PC-9 (cell line): ENCODE results near the gene PPP1R1C. TPM values are rescaled to one million over a fixed set of nuclear protein-coding genes. Genes with fewer than 3 reads are reported as not detected.

ENCODE experiments used
- BruUV-seq: library from RNA; stranded (reverse); fragments of 400-500 nt; replicated peaks from 2 replicates; lab custom pipeline; 2021; lab: Mats Ljungman, UMichigan
- CTCF ChIA-PET: fragments of 300-600 bp; sonication (Branson Sonifier 250); formaldehyde crosslinking; loops from one replicate; lab custom pipeline; 2022; ENCODE audit warnings: antibody characterized with exemption; lab: Charles Lee
- POLR2A ChIA-PET: fragments of 300-600 bp; sonication (Branson Sonifier 250); formaldehyde crosslinking; loops from one replicate; lab custom pipeline; 2022; ENCODE audit warnings: antibody characterized with exemption; ENCODE audit not compliant: unreplicated experiment; lab: Charles Lee
- DNase-seq, 2 experiments: peaks; one replicate each; pipeline versions ENCODE4 v3.0.0 to v3.0.0-alpha.2; 2015 to 2022; ENCODE audit warnings: mixed read lengths in 1 of 2
- H2AFZ ChIP-seq: fragments of 200-600 bp; sonication (generic); 2 replicates; pipeline ENCODE4 v1.8.1; 2017; ENCODE audit warnings: antibody characterized with exemption
- H3F3A ChIP-seq: fragments of 200-600 bp; sonication (generic); 2 replicates; pipeline ENCODE4 v1.8.1; 2017; ENCODE audit warnings: antibody characterized with exemption, mild to moderate bottlenecking, low read depth; ENCODE audit not compliant: insufficient read depth
- H3K27ac ChIP-seq: fragments of 200-600 bp; sonication (generic); 2 replicates; pipeline ENCODE4 v1.6.1; 2016; ENCODE audit warnings: mixed run types
- H3K27me3 ChIP-seq: fragments of 200-600 bp; sonication (generic); 2 replicates; pipeline ENCODE4 v1.6.1; 2016; ENCODE audit warnings: low read depth, mixed run types; ENCODE audit not compliant: insufficient read depth
- H3K36me3 ChIP-seq: fragments of 200-600 bp; sonication (generic); 2 replicates; pipeline ENCODE4 v1.6.1; 2016; ENCODE audit warnings: low read depth, mixed run types
- H3K4me1 ChIP-seq: fragments of 200-600 bp; sonication (generic); replicated peaks from 2 replicates; pipeline ENCODE4 v1.6.1; 2016; ENCODE audit warnings: mixed run types; ENCODE audit not compliant: insufficient read depth
- H3K4me2 ChIP-seq: fragments of 200-600 bp; sonication (generic); 2 replicates; pipeline ENCODE4 v1.6.1; 2017; ENCODE audit warnings: mixed run types
- H3K4me3 ChIP-seq: fragments of 200-600 bp; sonication (generic); 2 replicates; pipeline ENCODE4 v1.6.1; 2016; ENCODE audit warnings: mixed run types
- H3K79me2 ChIP-seq: fragments of 200-600 bp; sonication (generic); 2 replicates; pipeline ENCODE4 v1.6.1; 2017; ENCODE audit warnings: low read depth, mixed run types
- H3K9me2 ChIP-seq: fragments of 200-600 bp; sonication (generic); 2 replicates; pipeline ENCODE4 v1.8.1; 2017; ENCODE audit warnings: mild to moderate bottlenecking; ENCODE audit not compliant: insufficient read depth
- H3K9me3 ChIP-seq: fragments of 200-600 bp; sonication (generic); 2 replicates; pipeline ENCODE4 v1.8.1; 2016; ENCODE audit warnings: low read depth; ENCODE audit not compliant: insufficient read depth
- H4K20me1 ChIP-seq: fragments of 200-600 bp; sonication (generic); 2 replicates; pipeline ENCODE4 v1.8.1; 2017; ENCODE audit not compliant: insufficient read depth
- EZH2 ChIP-seq: fragments of 200-600 bp; sonication (generic); IDR thresholded peaks from 2 replicates; pipeline ENCODE4 v1.8.0; 2017; ENCODE audit warnings: antibody characterized with exemption, low read depth
- intact Hi-C: fragments of 100-400 bp; cut with micrococcal nuclease; formaldehyde crosslinking; loops from one replicate; pipeline ENCODE4 v1.10.0; 2022; ENCODE audit not compliant: unreplicated experiment
- total RNA-seq: library from RNA; stranded (reverse); gene quantifications from 2 replicates; pipeline ENCODE4 v1.2.3, GENCODE V29; 2021
- TF ChIP-seq, protein P1 (sequence below): fragments of 200-600 bp; sonication (generic); conservative IDR thresholded peaks from 2 replicates; pipeline ENCODE4 v1.6.1; 2017; ENCODE audit warnings: mixed run types, antibody characterized with exemption, mild to moderate bottlenecking, moderate library complexity

Gene PPP1R1C
- total RNA-seq, 1 experiment from 2014 or later: 27.5 TPM

DNA sequence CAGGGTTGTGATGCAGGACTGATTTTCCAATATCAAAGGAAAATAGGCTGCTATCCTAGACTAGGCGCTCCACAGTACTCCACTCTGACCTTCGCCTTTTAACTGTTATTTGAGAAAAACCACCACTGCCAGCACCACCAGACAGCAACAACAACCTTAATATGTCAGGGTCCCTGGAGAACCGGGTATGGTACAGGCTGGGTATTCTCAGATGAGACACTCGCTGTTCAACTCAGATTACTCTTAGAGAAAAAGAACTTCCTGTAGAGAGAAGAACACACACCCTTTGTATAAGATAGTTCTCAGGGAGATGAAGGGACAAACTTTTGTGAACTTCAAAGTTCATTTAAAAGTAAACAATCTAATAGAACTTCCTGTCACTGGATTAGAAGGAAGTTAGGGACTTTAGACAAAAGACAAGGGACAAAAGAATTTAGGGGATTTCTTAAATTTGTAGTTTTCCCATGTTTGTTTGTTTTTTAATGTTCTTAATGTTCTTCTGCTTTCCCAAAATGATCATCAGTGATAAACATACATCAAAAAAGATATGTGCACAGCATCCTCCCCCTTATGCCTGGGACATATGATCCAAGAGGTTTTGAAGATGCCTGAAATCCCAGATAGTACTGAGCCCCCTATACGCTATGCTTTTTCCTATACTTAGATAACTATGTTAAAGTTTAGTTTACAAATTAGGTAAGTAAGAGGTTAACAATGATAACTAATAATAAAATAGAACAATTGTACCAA, 41.3 kb upstream of the PPP1R1C start:
- H3K27ac ChIP-seq: 0 out of 2 replicates have a peak overlapping the region, but pooled peaks have one; percentile 1
- H2AFZ ChIP-seq: no peak overlapping the region
- no peak for DNase-seq
- intact Hi-C loops: no loop called here
- CTCF ChIA-PET: interaction anchor here (0.7 kb wide), 1 partner anchor 9 kb away, joined by 15 read pairs; no protein-coding TSS in a partner anchor
- POLR2A ChIA-PET: interaction anchor here (0.6 kb wide), 1 partner anchor 160 kb away, joined by 8 read pairs; no protein-coding TSS in a partner anchor
- H3K79me2 ChIP-seq: no peaks in the 10 kb centered on the region
- no peaks in the 10 kb centered on the region for H3K27me3 ChIP-seq
- no peak overlapping the region for H3K4me2 ChIP-seq
- H3F3A ChIP-seq: peaks cover 23% of the 10 kb centered on the region
- no peak overlapping the region for H3K4me3 ChIP-seq
- no peaks in the 10 kb centered on the region for H4K20me1 ChIP-seq
- H3K9me2 ChIP-seq: 0 out of 2 replicates have a peak, but pooled peaks cover 2% of the 10 kb centered on the region
- no TSS peak for BruUV-seq
- peaks cover 45% of the 10 kb centered on the region for H3K4me1 ChIP-seq
- TF ChIP-seq EZH2: no peak
- TF ChIP-seq, protein P1, sequence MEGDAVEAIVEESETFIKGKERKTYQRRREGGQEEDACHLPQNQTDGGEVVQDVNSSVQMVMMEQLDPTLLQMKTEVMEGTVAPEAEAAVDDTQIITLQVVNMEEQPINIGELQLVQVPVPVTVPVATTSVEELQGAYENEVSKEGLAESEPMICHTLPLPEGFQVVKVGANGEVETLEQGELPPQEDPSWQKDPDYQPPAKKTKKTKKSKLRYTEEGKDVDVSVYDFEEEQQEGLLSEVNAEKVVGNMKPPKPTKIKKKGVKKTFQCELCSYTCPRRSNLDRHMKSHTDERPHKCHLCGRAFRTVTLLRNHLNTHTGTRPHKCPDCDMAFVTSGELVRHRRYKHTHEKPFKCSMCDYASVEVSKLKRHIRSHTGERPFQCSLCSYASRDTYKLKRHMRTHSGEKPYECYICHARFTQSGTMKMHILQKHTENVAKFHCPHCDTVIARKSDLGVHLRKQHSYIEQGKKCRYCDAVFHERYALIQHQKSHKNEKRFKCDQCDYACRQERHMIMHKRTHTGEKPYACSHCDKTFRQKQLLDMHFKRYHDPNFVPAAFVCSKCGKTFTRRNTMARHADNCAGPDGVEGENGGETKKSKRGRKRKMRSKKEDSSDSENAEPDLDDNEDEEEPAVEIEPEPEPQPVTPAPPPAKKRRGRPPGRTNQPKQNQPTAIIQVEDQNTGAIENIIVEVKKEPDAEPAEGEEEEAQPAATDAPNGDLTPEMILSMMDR: no peak
- H3K36me3 ChIP-seq: no peaks in the 10 kb centered on the region
- H3K9me3 ChIP-seq: peaks cover 19% of the 10 kb centered on the region

DNA sequence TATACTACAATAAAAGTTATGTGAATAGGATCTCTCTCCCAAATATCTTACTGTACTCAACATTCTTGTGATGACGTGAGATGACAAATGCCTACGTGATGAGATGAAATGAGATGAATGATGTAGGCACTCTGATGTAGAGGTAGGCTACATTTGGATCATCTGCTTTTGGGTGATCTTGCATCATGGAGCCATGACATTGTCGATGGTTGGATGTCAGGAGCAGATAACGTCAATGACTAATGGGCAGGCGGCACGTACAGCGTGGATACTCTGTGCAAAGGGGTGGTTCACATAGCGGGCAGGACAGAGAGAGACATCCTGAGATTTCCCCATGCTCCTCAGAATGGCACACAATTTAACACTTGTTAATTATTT, 40.8 kb upstream of the PPP1R1C start:
- no peak for DNase-seq
- Histone ChIP-seq H3K36me3 (no peaks in the 10 kb centered on the region), H3K4me1 (peaks cover 45% of the 10 kb centered on the region), H3K79me2 (no peaks in the 10 kb centered on the region), H3K9me2 (0 out of 2 replicates have a peak, but pooled peaks cover 2% of the 10 kb centered on the region), H2AFZ (no peak overlapping the region), H3K4me3 (no peak overlapping the region), H3K27me3 (no peaks in the 10 kb centered on the region), H3F3A (peaks cover 23% of the 10 kb centered on the region), H3K4me2 (no peak overlapping the region), H3K27ac (no peak overlapping the region), H3K9me3 (peaks cover 19% of the 10 kb centered on the region), H4K20me1 (no peaks in the 10 kb centered on the region)
- TF ChIP-seq, protein P1: no peak
- TF ChIP-seq EZH2: no peak
- intact Hi-C loops: no loop called here
- BruUV-seq: no TSS peak
- CTCF ChIA-PET: no interaction called here
- POLR2A ChIA-PET: no interaction called here

DNA sequence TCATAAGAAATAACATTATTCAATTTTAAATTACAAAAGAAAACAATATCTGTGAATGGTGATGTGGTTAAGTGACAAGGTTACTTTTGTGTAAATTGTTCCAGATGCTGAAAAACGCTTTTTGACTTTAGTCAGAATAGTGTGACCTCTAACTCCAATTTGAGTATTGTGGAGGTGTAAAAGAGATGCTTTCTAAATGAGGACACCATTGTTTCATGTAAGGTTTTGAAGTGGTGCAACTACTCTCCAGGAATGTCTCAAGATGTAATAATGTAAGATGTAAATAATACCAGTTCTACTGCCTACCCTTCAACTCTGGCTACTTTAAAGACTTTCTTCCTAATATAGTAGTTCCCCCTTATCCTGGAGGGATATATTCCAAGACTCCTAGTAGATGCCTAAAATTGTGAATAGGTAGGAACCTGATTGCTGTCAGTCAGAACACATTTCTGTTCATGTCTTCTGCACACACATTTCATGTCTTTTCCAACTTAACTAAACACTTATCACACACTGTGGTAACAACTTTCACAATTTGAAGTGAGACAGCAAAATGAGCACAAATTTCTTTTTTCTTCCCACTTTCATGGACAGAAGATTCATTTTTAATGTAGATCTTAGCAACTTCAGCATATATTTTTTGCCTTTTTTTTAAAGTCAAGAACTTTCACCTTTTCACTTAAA, 39.1 kb upstream of the PPP1R1C start:
- Histone ChIP-seq H3K79me2 (no peaks in the 10 kb centered on the region), H3K4me3 (0 out of 2 replicates have a peak overlapping the region, but pooled peaks have one; percentile 2), H3F3A (peaks cover 23% of the 10 kb centered on the region), H3K4me1 (peaks cover 45% of the 10 kb centered on the region), H3K27ac (peak overlapping the region; percentile 48), H3K9me2 (peaks cover under 1% of the 10 kb centered on the region; the same call in 1 of the 2 replicates), H2AFZ (0 out of 2 replicates have a peak overlapping the region, but pooled peaks have one; percentile 3), H3K9me3 (peaks cover 19% of the 10 kb centered on the region), H3K27me3 (no peaks in the 10 kb centered on the region), H4K20me1 (no peaks in the 10 kb centered on the region), H3K36me3 (no peaks in the 10 kb centered on the region), H3K4me2 (peak overlapping the region; percentile 30)
- peak in 1 of 2 experiments; percentile 70 for DNase-seq
- TF ChIP-seq, protein P1: no peak
- no peak for TF ChIP-seq EZH2
- intact Hi-C loops: loop anchor here (1.0 kb wide), 2 partner anchors 55 to 155 kb away; partner anchors contain the start of gene ITPRID2
- BruUV-seq: TSS peak; percentile 84
- ChIA-PET CTCF (no interaction called here), POLR2A (no interaction called here)
